ENCODE measurements around the gene SPAG16.

- TF ChIP-seq CTCF (IDR thresholded peaks at IDR 0.05) (no peak), POLR2A (IDR thresholded peaks at IDR 0.05) (no peak)
These were observed 970.8 kb downstream of the SPAG16 start for GRCh38 chr2:214255046-214255445.
